ENCODE data around the gene LCE1C.

GRCh38 chr1:152756872-152757271, 49.6 kb downstream of the LCE1C start:
- TF ChIP-seq CTCF (conservative IDR thresholded peaks at IDR 0.05; ENCODE audit: low read depth, low read length) (no peak), CHD1 (IDR thresholded peaks at IDR 0.05; ENCODE audit: low read depth, low read length) (no peak), POLR2A (IDR thresholded peaks at IDR 0.05; ENCODE audit: low read depth, low read length) (no peak), BHLHE40 (IDR thresholded peaks at IDR 0.05; ENCODE audit: low read depth, low read length) (no peak), CEBPB (IDR thresholded peaks at IDR 0.05; ENCODE audit: low read depth, low read length) (no peak), RAD21 (IDR thresholded peaks at IDR 0.05; ENCODE audit: low read length) (no peak), ELK1 (IDR thresholded peaks at IDR 0.05; ENCODE audit: borderline replicate concordance, low read depth, low read length) (no peak), MXI1 (IDR thresholded peaks at IDR 0.05; ENCODE audit: borderline replicate concordance, low read depth, low read length) (no peak), SMC3 (IDR thresholded peaks at IDR 0.05; ENCODE audit: low read depth, low read length) (no peak), RCOR1 (IDR thresholded peaks at IDR 0.05; ENCODE audit: insufficient replicate concordance, low read length) (no peak)

Data from IMR-90 (cell line).